DMS114 treated with DMSO at 0.1 percent for 48 hours (cell line): ENCODE results near the gene DCST2.

ENCODE experiments used
- DNase-seq: peaks from one replicate; lab custom pipeline; 2025; ENCODE audit not compliant: unreplicated experiment; lab: John Stamatoyannopoulos, UW

DCST2 gene

DNA sequence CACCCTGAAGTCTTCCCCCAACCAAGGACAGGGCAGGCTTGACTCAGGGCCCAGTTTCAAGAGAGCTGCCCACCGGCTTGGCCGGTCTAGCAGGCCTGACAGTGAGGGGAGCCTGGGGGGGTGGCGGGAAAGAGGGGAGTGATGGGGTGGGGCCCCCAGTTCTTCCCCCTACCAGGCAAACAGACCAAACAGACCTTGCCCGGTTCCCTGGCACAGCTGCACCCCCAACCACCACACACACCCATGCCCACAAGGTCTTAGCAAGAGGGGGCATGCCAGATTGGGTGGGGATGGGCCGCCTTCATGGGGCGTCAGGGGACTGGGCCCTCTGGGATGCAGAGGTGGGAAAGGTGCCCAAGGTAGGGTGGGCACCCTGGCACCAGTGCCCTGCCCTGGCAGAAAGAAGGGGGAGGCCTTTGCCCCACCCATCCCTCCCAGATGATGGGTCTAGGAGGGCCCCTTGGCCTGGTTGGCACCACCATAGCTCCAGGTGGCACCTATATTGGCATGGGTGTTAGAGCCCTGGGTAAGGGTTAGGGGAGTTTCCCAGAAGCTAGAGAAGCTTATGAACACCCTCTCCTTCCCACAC lies 22.1 kb downstream of the DCST2 start:
- DNase-seq, result no peak

DNA sequence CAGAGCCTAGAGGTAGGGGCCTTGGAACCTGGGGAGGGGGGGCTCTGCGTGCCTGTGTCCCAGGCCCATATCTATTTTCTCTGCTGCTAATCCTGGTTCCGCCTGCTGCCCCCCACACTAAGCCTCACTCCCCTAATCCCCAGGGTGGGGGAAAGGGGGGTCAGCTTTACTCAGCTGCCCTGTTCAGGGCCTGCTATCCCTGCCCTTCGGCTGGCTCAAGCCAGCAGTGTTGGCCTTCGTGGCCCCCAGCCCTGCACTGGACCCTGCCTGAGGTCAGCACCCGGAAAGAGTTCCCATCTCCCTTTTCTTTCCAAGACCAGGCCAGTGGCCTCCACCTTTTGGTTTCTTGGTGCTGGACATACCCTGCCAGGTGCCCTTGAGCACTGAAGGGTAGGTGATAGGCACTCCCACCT lies 22.6 kb downstream of the DCST2 start:
- no peak for DNase-seq

DNA sequence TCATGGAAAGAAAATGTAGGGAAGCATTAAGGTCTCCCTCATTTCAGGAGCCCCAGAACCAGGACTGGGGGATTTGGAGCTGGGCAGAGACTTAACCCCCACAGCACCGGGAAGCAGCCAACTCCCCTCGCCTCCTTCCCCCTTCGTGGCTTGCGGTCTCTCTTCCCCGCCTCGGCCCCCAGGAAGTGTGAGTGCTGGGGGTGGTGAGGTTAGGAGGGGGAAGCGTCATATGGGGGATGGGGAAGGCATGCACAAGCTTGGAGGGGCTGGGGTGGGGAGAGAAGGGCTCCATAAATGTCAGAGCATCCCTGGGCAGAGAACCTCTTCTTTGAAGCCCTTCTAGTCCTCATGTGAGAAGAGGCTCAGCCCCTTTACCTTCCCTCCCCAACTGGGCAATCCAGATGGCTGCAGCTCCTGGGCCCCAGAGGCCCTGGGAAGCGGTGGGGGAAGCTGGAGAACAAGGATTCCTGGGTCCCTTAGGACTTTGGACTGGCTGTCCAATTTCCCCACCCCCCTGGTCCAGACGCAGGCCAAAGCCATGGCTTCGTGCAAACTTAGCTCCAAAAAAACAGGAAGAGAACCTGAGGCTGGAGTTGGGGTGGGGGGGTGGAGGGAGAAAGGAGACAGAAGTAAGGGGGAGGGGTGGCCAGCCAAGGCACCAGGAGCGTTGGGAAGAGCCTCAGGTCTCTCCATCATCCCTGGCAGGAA lies 23.2 kb downstream of the DCST2 start:
- no peak for DNase-seq

DNA sequence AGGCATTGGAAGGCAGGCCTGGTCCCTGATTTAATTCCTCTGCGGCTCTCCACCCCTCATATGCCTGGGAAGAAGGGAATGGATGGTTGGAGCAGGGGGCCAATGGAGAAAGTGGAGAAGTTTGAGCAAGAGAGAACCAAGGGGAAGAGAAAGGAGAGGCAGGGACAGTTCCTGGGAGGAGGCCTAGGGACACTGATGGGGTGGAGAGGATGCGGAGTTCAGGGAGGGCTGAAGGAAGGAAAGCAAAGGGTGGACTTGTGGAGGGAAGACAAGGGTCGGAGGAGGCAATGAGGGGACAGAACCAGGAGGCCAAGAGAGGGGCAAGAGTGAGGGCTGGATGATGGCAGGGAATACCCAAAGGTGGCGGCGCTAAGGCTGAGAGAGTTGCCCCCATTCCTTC lies 23.8 kb downstream of the DCST2 start:
- DNase-seq, result no peak

DNA sequence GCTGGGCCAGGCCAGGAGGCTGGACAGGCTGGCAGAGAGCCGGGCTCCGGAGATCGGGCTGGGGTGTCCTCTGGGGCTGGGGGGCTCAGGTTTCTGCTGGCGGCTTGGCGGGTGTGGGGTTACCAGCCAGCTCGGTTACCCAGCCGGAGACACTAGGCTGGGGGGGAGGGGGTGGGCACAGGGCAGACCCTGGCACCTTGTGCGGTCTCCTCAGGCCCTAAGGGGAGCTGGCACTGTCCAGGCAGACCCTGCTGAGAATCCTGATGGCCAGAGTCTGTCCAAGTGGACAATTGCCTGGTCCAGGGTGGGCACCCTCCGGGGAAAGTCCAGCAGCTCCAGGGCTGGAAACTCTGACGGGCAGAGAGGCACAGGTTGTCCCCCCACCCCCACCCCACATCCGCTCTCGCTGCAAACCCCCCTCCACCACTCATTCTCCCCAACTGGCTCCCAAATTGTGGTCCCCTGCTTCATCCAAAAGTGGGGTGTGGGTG lies 24.3 kb downstream of the DCST2 start:
- no peak for DNase-seq

DNA sequence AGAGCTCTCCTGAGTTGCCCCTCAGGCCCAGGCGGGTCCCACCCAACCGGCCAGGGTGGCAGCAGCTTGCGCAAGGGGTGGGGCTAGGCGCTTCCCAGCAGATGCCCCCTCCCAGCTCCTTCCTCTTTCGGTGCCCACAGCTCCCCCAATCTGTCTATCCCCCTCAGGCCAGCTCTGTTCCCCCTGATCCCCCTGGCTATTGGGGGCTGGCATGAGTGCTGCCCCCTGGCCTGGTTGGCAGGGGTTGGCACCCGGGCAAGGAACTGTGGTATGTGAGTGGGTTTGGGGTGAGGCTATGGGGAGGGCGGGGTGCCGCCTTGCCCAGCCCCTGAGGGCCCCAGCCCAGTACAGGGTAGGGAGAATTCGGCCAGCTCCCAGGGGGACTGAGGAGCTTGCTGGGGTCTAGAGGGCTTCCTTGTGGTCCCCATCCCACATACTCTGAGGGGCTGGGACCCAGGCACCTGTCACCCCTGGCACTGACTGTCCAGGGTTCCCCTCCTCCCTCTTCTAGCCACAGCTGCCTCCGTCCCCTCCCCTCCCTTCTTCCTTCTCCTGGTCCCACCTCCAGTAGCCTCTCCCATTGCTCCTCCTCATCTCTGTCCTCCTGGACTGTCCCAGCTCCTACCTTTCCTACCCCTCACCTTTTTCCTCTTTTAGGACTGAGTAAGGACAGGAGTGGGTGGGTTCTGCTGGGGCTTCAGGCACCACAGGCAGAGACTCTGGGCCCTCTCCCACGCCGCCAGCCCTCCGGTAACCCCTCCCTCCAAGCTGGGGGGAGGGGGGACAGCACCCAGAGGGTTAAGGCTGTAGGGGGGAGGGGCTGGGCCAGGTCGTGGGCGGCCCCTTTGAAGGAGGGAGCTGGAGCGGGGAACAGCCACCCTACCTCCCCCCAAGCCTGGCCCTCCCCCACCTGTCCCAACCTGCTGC lies 25.3 kb downstream of the DCST2 start:
- DNase-seq, result no peak

DNA sequence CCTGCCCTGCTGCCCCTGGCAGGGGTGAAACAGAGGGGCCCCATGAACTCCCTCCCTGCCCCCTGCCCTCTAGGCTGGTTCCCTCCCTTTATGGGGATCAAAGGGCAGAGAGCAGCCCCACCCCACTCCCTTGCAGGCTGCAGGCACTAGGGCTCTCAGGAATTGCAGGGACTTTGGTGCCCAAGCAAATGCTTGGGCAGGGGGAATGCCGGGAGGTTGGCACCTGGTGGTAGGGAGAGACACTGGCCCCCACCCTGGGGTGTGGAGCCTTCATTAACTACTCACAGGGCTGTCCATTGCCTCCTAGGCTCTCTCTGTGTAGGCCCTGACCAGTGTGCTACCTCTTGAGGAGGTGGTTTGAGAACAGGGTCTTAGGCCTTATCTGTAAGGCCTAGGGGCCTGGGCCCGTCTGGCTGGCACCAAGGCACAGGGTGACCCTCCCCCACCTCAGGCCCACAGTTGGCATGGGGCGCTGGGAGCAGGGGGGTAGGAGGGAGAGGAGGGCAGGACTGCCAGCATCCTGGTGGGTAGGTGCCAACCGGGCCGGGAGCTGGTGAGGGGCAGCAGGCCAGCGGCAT lies 26.2 kb downstream of the DCST2 start:
- no peak for DNase-seq

DNA sequence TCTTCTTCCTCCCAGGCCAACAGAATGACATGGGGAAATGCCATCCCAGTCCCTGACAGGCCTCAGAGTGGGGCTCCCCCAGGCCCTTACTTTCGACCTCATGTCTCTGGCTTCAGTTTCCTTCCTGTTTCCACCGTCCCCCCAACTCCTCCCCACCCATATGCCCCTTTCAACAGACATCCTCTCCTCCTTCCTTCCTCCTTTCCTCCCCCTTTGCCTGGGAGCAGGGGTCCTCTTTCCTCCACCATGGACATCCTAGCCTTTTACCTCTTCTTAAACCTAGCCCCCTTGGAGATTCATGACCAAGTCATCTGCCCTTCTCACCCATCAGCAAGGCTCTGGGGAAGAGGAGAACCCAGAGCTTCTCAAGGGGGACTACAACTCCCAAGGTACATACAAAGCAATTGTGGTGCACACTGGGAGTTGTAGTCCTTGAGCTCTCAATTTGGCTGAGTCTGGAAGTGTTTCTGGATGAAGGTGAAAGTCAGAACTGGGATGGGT lies 26.9 kb downstream of the DCST2 start:
- DNase-seq, result peak; percentile 80

DNA sequence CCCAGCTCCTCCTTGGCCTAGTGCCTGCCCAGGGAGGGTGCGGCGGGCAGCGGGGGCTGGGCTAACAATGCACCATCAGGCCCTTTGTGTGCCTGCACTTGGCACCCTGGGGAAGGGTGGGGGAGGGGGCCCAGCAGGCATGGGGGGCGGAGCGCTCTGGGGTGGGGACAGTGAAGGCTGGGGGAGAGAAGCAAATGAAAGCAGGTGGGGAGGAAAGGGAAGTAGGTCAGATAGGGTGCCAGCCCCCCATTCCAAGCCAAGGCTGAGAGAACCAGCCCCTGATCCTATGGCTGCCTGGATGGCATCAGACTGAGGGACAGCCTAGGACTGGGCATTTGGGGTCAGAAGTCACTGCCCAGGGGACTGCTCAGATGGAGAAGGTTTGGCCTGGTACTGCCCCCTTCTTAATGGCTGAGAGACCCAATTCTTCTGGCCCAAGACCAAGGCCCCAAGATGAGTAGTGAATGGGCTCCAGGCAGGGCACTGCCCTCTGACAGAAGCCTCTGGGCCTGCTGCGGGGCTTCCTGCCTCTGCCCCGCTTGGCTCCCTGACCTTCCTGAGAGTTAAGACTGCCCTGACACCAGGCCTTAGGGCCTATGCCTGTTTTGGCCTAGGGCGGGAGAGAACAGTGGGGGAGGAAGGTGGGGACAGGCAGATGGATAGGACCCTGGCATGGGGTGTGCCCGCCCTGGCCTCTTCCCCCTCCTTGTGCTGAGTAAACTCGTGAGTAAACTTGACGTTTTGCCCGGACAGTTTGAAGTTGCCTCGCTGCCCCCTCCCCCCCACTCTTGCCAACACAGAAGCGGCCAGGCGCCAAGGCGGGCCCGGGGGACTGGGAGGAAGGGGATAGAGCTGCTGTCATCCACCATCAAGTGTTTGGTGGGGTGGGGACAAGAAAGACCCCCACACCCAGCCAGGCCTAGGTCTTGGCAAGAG lies 28.2 kb downstream of the DCST2 start:
- DNase-seq, result no peak

DNA sequence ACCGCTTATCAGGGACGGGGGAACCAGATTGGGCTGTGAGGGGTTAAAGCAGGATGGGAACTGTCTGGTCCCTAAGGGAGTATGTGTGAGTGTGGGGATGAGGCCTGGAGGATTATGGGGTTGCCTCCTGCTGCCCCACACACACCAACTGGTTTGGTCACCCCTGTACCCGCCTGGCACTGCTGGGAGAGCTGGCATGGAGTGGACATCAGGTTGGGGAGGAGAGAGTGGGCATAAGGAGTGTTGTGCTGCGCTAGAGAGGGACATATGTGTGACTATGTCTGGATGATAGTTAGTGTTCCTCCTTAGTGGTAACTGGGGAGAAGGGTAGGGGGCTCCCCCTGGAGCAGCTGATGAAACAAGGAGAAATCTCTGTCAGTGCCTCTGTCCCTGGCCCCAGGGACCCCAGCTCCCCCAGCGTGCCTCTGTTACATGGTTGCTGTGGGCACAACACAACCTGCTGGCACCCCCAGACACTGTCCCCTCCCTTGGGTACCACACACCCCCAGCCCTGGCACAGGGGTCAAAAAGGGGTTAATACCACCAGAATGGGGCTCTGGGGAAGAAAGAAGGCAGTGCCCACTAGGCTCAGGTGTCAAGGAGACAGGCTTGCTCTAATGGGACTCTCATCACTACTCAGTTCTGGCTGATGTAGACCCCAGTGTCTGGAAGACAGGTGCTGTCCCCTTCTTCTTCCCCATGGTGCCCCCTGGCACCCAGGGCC lies 29.1 kb downstream of the DCST2 start:
- DNase-seq, result no peak

DNA sequence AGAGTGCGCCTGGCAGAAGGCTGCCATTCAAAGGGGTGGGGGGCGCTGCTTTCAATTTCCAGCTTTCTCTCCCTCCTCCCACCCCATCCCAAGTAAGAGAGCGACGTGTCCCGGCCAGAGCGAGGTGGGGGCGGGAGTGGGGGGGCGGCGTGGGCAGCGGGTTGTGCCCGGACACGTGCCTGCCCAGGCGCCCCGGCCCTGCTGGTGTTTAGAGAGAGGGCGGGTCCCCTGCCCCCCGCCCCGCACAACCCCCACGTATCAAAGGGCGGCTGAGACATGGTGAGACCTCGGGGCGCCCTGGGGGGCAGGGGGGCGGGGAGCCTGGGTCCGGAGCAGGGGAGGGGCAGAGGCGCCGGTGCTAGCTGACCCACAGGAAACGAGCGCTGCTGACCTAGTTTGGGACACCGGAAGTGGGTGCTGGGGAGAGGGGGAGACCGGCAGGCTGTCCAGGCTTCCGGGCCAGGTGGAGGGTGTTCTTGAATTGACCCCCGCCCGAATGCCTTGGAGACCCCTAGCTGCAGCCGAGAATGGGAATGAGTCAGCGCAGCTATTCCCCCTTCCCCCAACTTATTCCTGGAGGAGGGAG lies 29.7 kb downstream of the DCST2 start:
- DNase-seq, result peak; percentile 37

DNA sequence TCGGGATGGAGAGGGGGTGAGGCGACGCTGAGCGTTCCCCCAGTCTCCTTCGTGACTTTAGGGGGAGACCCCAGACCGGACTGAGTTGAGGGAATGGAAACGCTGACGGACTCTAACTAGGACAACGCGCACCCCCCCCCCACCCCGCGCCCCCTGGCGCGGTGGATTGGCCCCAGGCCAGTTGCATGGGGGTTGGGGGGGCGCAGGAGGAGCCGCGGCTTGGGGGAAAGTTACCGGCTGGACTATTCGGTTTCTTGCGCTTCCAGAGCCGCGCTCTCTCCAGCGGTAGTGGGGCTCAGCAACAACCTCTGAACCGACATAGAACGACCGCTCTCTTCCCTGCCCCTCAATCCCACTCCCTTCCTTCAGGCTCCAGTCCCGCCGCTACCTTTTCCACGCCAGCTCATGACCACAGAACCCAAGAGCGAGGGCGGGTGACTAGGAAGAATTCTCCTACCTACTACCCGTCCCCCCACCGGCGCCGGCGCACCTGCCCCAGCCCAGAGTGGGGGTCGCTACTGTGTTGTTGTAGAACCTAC lies 30.3 kb downstream of the DCST2 start:
- no peak for DNase-seq

DNA sequence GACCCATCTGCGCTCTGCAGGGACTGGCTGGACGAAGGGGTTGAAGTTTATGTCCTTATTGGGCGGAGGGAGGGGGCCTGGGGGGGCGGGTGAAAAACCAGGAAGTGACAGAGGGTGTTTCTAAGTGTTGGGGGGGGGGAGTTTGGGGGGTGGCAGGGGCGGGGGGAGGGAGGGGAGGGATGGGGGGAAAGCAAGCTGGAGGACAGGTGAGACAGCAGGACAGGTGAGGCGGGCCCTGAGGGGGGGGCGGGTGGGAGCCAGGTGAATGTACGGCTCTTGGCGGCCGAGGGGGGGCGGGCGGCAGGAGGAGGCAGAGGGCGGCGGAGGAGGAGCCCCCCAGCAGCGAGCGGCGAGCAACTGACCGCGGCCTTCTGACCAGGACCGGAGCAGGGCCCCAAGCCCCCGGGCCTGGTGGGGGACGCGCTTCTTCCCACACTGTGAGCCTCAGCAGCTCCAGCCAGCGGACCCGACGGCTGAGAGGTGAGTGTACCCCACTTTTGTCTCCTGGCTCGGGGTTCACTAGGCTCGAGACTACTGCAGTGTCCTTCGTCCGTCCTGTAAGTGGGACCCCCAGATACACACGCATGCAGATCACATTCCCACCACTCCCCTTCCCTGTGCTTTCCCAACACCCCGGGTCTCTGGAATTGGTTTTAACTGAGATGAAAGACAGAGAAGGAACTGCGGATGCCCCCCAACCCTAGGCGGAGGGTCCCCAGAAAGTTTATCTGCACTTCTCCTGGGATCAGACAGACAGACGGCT lies 30.9 kb downstream of the DCST2 start, which contains the start of gene ZBTB7B:
TSS of gene ZBTB7B (plus strand) at position 339 of the 763 bp plus-strand sequence. CDS start 11,859 bp downstream, outside the sequence.
- no peak for DNase-seq

DNA sequence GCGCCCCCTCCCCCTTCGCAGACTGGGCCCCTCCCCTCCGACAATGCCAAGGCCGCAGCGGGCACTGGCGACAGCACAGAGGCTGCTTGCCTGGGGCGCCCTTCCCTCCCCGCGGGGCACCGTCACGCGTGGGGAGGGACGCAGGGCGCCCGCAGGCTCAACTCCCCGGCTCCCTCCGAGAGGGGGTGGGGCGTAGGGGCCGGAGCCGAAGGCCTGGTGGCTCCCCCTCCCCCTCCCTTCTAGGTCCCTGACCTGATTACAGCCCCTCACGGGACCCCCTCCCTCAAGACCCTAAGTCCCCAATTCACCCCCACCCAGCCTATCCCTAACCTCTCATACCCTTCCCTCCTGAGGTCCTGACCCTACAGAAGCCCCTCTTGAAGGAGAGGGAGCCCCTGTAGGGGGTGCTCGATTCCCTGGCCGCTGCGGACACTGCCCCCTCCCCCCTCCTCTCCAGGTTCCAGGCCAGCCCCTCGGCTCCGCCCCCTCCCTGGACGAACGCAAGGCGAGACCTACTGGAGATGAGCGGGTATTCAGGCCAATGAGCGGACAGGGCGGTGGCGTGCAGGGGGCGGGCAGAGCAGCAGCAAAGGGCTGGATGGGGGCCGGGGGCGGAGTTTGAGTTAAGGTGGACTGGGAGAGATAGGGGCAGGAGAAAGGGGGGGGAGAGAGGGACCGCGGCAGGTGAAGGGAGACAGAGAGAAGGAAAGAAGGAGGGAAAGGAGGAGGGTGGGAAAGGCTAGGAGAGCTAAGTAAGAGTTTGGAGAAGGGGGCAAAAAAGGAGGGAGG lies 31.7 kb downstream of the DCST2 start:
- DNase-seq, result peak; percentile 100

DNA sequence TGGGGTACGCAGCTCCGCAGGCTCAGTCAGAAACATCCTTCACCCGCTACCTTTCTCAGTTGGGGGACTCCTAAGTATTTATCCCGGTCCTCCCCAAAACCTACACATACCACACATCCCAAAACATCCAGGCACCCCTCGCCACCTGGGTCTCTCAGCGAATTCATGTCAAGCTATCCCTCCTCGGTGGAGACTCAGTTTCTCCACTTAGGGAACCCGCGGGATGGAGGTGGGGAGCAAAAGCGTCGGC lies 32.2 kb downstream of the DCST2 start:
- DNase-seq, result peak; percentile 75

DNA sequence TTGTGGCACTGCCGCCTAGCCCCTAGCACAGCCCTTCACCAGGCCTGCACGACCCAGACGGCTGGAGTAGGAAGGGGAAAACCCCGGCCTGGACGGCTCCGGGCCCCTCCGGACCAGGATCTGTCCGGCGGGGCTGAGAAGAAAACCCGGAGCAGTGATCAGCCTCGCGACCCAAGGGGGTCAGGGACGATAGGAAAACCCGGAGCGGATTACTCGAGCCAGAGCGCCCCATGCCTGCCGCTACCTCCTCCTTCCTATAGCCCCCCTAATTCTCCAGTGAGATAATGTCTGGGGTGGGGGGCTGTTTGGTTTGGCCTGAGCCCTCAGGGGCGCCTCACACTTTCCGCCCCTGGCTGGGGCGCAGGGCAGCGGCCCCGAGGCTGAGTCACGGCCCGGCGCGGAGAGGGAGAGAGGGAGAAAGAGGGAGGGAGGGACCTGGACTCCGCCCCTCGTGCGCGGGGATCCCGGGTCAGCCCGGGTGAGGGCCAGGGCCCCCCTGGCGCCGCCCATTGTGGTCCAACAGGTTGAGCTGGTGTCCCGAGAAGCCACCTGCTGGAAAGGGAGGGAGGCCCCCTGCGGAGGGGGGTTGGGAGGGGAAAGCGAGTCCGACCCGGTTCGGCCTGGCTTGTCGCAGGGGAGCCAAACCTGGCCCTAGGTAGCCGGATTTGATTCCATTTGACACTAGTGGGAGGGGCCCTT lies 32.7 kb downstream of the DCST2 start:
- peak; percentile 84 for DNase-seq

DNA sequence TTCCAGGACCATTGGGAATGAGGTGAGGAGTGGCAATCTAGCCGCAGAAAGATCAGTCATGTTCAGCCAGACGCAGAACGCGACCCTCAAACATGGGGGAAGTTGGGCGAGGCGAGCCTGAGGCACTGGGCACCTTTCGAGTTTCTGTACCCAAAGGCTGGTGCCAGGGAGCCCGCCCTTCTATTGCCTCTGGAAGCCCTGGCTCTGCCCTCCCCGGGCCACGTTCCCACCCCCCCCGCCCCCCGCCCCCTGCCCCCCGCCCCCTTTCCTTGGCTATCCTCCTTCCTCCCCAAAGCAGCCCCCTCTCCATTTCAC lies 33.2 kb downstream of the DCST2 start:
- no peak for DNase-seq
